K562 (cell line): ENCODE measurements around the gene CMSS1. TPM values are rescaled to one million over a fixed set of nuclear protein-coding genes. Genes with fewer than 3 reads are reported as not detected.

Source experiments
- ATAC-seq: fragments of 200-7000 bp; cut with Tn5 transposase; 3 replicates; pipeline ENCODE4 v1.9.1; 2020; ENCODE audit warnings: moderate library complexity
- BruUV-seq: library from RNA; stranded (reverse); fragments of 400-500 nt; replicated peaks from 2 replicates; lab custom pipeline; 2021; lab: Mats Ljungman, UMichigan
- CTCF ChIA-PET: fragments of 300-600 bp; formaldehyde crosslinking; extraction: SDS; loops from one replicate; lab custom pipeline; 2021; ENCODE audit warnings: low intra/inter-chr PET ratio; lab: Yijun Ruan, JAX
- POLR2A ChIA-PET: fragments of 300-600, 350-650 bp; sonication (Branson Sonifier 250); formaldehyde crosslinking; extraction: SDS; loops from one replicate; lab custom pipeline; 2021; ENCODE audit warnings: antibody characterized with exemption, inconsistent platforms; lab: Yijun Ruan, JAX
- DNase-seq, 4 experiments: peaks; one replicate each; pipeline versions ENCODE4 v3.0.0 to v3.0.0-alpha.2; 2011 to 2018; ENCODE audit warnings: low spot score in 3 of 4, mixed read lengths in 3 of 4; ENCODE audit errors: extremely low read depth in 1 of 4
- FAIRE-seq: peaks from 2 replicates; lab custom pipeline; 2011; peaks lifted over from hg19 to GRCh38; lab: Jason Lieb, UNC
- H2AFZ ChIP-seq: 2 replicates; pipeline ENCODE4 v1.6.0; 2011; ENCODE audit warnings: low read depth, low read length, control low read depth, inconsistent platforms
- H3K27ac ChIP-seq: fragments of 200-600 bp; 3 replicates; pipeline ENCODE4 v1.8.0; 2011; ENCODE audit warnings: low read depth, mild to moderate bottlenecking, control low read depth, inconsistent platforms, low read length, moderate library complexity, mixed read lengths; ENCODE audit errors: extremely low read depth
- H3K27me3 ChIP-seq, 2 experiments: fragments of 300-600 bp in 1 of 2; 2 replicates in 1 of 2; 3 replicates in 1 of 2; pipeline versions ENCODE4 v1.6.0 to v1.8.0; 2011; ENCODE audit warnings: inconsistent platforms in 2 of 2, low read length in 2 of 2, mild to moderate bottlenecking in 1 of 2, mixed read lengths in 1 of 2, moderate library complexity in 1 of 2; ENCODE audit not compliant: control insufficient read depth in 2 of 2, insufficient read depth in 2 of 2
- H3K36me3 ChIP-seq: fragments of 300-600 bp; 3 replicates; pipeline ENCODE4 v1.8.0; 2011; ENCODE audit warnings: mild to moderate bottlenecking, low read length, inconsistent platforms; ENCODE audit not compliant: control insufficient read depth, insufficient read depth
- H3K4me1 ChIP-seq, 2 experiments: fragments of 200-600 bp in 1 of 2; replicated peaks in 1 of 2; 2 replicates in 1 of 2; 3 replicates in 1 of 2; pipeline versions ENCODE4 v1.5.1 to v1.8.0; 2011; ENCODE audit warnings: inconsistent platforms in 2 of 2, low read length in 2 of 2, mild to moderate bottlenecking in 1 of 2, mixed read lengths in 1 of 2, moderate library complexity in 1 of 2; ENCODE audit not compliant: control insufficient read depth in 2 of 2, insufficient read depth in 2 of 2
- H3K4me2 ChIP-seq: 2 replicates; pipeline ENCODE4 v1.6.1; 2011; ENCODE audit warnings: low read length, control low read depth, inconsistent platforms, mixed read lengths; ENCODE audit not compliant: insufficient read depth
- H3K4me3 ChIP-seq: fragments of 200-600 bp; sonication (generic), shearing (Covaris generic); 2 replicates; pipeline ENCODE4 v1.5.1; 2016; ENCODE audit warnings: control low read depth, inconsistent platforms
- H3K79me2 ChIP-seq: fragments of 200-600 bp; 3 replicates; pipeline ENCODE4 v1.8.0; 2011; ENCODE audit warnings: low read length, inconsistent platforms; ENCODE audit not compliant: control insufficient read depth, insufficient read depth
- H3K9ac ChIP-seq, 2 experiments: 2 replicates each; pipeline versions ENCODE4 v1.6.0 to v1.6.1; 2011; ENCODE audit warnings: low read depth in 2 of 2, low read length in 2 of 2, control low read depth in 1 of 2, inconsistent platforms in 1 of 2, mild to moderate bottlenecking in 1 of 2, mixed read lengths in 1 of 2; ENCODE audit not compliant: insufficient read depth in 1 of 2
- H3K9me1 ChIP-seq: one replicate; pipeline ENCODE4 v1.6.0; 2011; ENCODE audit warnings: inconsistent platforms, mild to moderate bottlenecking, low read length, moderate library complexity; ENCODE audit not compliant: control insufficient read depth, insufficient read depth
- H3K9me3 ChIP-seq: replicated peaks from 2 replicates; pipeline ENCODE4 v1.5.1; 2011; ENCODE audit warnings: low read depth, low read length, inconsistent platforms; ENCODE audit not compliant: control insufficient read depth, insufficient read depth
- H4K20me1 ChIP-seq: replicated peaks from 2 replicates; pipeline ENCODE4 v1.6.1; 2011; ENCODE audit warnings: low read length, inconsistent platforms, mixed read lengths; ENCODE audit not compliant: control insufficient read depth, insufficient read depth
- DPF2 ChIP-seq: fragments of 450-650 bp; IDR thresholded peaks from 2 replicates; pipeline ENCODE4 v1.6.1; 2016
- FIP1L1 ChIP-seq: fragments of 200-400 bp; formaldehyde crosslinking; IDR thresholded peaks from 2 replicates; pipeline ENCODE4 v1.6.1; 2018; ENCODE audit warnings: mild to moderate bottlenecking, low read depth, low read length; ENCODE audit not compliant: poor library complexity, severe bottlenecking
- GABPB2 ChIP-seq: fragments of 250-450 bp; sonication (Bioruptor Pico); conservative IDR thresholded peaks from 2 replicates; pipeline ENCODE4 v1.5.1; 2021; ENCODE audit warnings: mild to moderate bottlenecking
- HDGF ChIP-seq: fragments of 450-650 bp; IDR thresholded peaks from 2 replicates; pipeline ENCODE4 v1.6.1; 2016
- HLTF ChIP-seq: fragments of 450-650 bp; IDR thresholded peaks from 2 replicates; pipeline ENCODE4 v1.6.1; 2016
- RBM17 ChIP-seq: fragments of 200-400 bp; formaldehyde crosslinking; IDR thresholded peaks from 2 replicates; pipeline ENCODE4 v1.6.1; 2017; ENCODE audit warnings: low read depth, mild to moderate bottlenecking, low read length, borderline replicate concordance
- TBL1XR1 ChIP-seq, 2 experiments: IDR thresholded peaks; 2 replicates each; pipeline ENCODE4 v1.6.1; 2012; ENCODE audit warnings: improper control_type of control experiment in 2 of 2, low read length in 2 of 2, mild to moderate bottlenecking in 1 of 2
- ZFP30 ChIP-seq: fragments of 250-450 bp; sonication (Bioruptor Pico); IDR thresholded peaks from 2 replicates; pipeline ENCODE4 v1.8.0; 2022; ENCODE audit warnings: moderate library complexity, mild to moderate bottlenecking, inconsistent platforms, borderline replicate concordance
- ZNF24 ChIP-seq: fragments of 450-650 bp; IDR thresholded peaks from 2 replicates; pipeline ENCODE4 v1.6.1; 2016
- ZNF699 ChIP-seq: fragments of 250-450 bp; sonication (Bioruptor Pico); IDR thresholded peaks from 2 replicates; pipeline ENCODE4 v1.8.0; 2021; ENCODE audit warnings: mild to moderate bottlenecking, moderate library complexity; ENCODE audit not compliant: insufficient replicate concordance
- WGBS: fragments of 100-300 bp; shearing (Covaris generic); methylation state at CpG from one replicate; pipeline ENCODE4 v1.1.6; 2016; ENCODE audit warnings: low coverage, mixed read lengths; ENCODE audit not compliant: insufficient coverage; ENCODE audit errors: missing lambda C conversion rate; 5-methylcytosine and 5-hydroxymethylcytosine counted together
- in situ Hi-C: fragments of 300-500 bp; cut with MboI; formaldehyde crosslinking; loops from 4 replicates; pipeline ENCODE4 v1.15.0; 2018; ENCODE audit warnings: inconsistent platforms, mixed read lengths
- intact Hi-C: fragments of 100-400 bp; cut with micrococcal nuclease; formaldehyde crosslinking; loops from 2 replicates; pipeline ENCODE4 v1.14.2; 2022
- polyA plus RNA-seq, 8 experiments: library from polyadenylated mRNA; depleted of rRNA in 4 of 8; stranded (reverse) in 5 of 8; unstranded in 3 of 8; fragments of >200 nt; fragmentation: Nextera tagmentation in 2 of 8; fragmentation: Illumina TruSeq in 1 of 8; extraction: Ambion mirVana in 2 of 8; extraction: Trizol in 1 of 8; gene quantifications; 2 replicates each; pipeline versions ENCODE4 v1.2.1 to v1.2.3, GENCODE V29; 2011 to 2014; ENCODE audit warnings: inconsistent platforms in 1 of 8, missing spikeins in 1 of 8
- total RNA-seq, 7 experiments: library from RNA; depleted of rRNA in 6 of 7; stranded (reverse); fragments of >200 nt in 6 of 7; fragmentation: Illumina TruSeq in 2 of 7; extraction: Trizol in 2 of 7; gene quantifications; 2 replicates each; pipeline versions ENCODE4 v1.2.1 to v1.2.3, GENCODE V29; 2011 to 2021; ENCODE audit warnings: low replicate concordance in 1 of 7

CMSS1 gene
- total and polyA plus RNA-seq, 9 of the 15 experiments (the other 6 are each of a cell fraction or from before 2014, with no cell fraction given) = 46.9 to 109 (median 72.3) TPM

DNA sequence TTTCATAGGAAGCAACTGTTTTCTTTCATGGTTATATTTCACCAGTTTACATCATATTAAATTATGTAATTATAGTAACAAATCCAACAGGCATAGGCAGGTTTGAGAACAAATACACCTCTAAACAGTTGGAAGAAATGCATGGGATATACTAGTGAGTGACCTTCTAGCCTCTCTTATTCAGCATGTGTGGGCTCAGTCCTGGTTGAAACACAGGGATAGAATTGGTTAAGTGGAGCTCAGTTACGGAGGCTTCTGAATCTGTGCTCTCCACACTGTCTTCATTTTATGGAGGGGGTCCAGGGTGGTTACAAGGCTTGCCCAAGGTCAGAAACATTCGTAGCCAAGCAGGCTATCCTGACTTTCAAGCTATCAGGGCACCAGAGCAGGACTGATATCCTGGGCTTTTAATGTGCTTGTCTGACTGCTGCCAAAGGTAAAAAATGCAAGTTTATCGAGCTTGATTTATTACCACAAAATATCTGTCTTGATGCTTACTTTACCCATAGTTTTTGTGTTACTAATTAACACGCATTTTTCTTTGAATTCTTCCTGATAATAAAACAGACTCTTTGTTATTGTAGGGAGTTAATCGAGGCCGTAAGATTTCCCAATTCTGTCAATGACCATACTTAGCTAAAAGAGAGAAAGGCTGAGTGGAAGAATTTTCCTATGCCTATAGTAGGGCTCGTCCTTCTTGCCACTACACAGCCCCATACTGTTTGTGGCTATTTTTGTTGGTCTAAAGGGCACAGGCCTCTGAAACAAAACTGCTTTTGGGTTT, 207.1 kb downstream of the CMSS1 start:
- FAIRE-seq = no peak
- no peak overlapping the region for H3K27ac ChIP-seq
- DNase-seq = no peak
- no peak overlapping the region for H3K4me3 ChIP-seq
- H3K4me2 ChIP-seq = no peak overlapping the region
- H3K36me3 ChIP-seq = no peaks in the 10 kb centered on the region
- no TSS peak for BruUV-seq
- intact Hi-C loops = no loop called here
- TF ChIP-seq TBL1XR1 (IDR thresholded peaks at IDR 0.05; ENCODE audit: low read length in 2 of 2) (no peak), RBM17 (no peak), ZNF699 (no peak), ZFP30 (CRISPR knock-in tag) (no peak), FIP1L1 (no peak), GABPB2 (CRISPR knock-in tag) (no peak), HLTF (no peak), DPF2 (no peak), ZNF24 (no peak), HDGF (no peak)
- ChIA-PET CTCF (no interaction called here), POLR2A (no interaction called here)
- no peak overlapping the region for H3K9ac ChIP-seq
- H3K4me1 ChIP-seq = peaks cover 0 to 20% of the 10 kb centered on the region in 2 experiments; a peak in 2 of 5 replicates
- H3K9me1 ChIP-seq = no peaks in the 10 kb centered on the region
- no peak for ATAC-seq
- H2AFZ ChIP-seq = no peak overlapping the region
- H3K79me2 ChIP-seq = no peaks in the 10 kb centered on the region
- in situ Hi-C loops = no loop called here
- H3K9me3 ChIP-seq = no peaks in the 10 kb centered on the region
- H4K20me1 ChIP-seq = peaks cover 2% of the 10 kb centered on the region; the same call in 1 of the 2 replicates
- 78% methylated on average over 7 of the region's 7 CpGs for WGBS
- no peaks in the 10 kb centered on the region for H3K27me3 ChIP-seq
